IPS-20b (cell line): ENCODE measurements around the gene RTN4IP1.
"Not testable (repeated sequence)": the region's sequence is repeated elsewhere in the genome, so short reads cannot be mapped to it uniquely, and the experiment has no call there.

Experiments
- H3K27ac ChIP-seq: one replicate; pipeline ENCODE4 v1.5.1; 2013; ENCODE audit warnings: low read length
- H3K27me3 ChIP-seq: 2 replicates; pipeline ENCODE4 v1.6.1; 2013; ENCODE audit warnings: mild to moderate bottlenecking, low read length, inconsistent platforms; ENCODE audit not compliant: insufficient read depth
- H3K36me3 ChIP-seq: 2 replicates; pipeline ENCODE4 v1.6.1; 2013; ENCODE audit warnings: low read depth, mild to moderate bottlenecking, inconsistent platforms, low read length, moderate library complexity; ENCODE audit not compliant: insufficient read depth
- H3K4me1 ChIP-seq: 2 replicates; pipeline ENCODE4 v1.6.1; 2013; ENCODE audit warnings: mild to moderate bottlenecking, control low read depth, inconsistent platforms, low read length, moderate library complexity; ENCODE audit not compliant: insufficient read depth
- H3K4me3 ChIP-seq: 2 replicates; pipeline ENCODE4 v1.5.1; 2013; ENCODE audit warnings: mild to moderate bottlenecking, low read length, inconsistent platforms
- H3K9ac ChIP-seq: 2 replicates; pipeline ENCODE4 v1.6.1; 2013; ENCODE audit warnings: low read depth, mild to moderate bottlenecking, inconsistent platforms, low read length, moderate library complexity
- H3K9me3 ChIP-seq: 2 replicates; pipeline ENCODE4 v1.6.1; 2013; ENCODE audit warnings: mild to moderate bottlenecking, low read depth, low read length, inconsistent platforms; ENCODE audit not compliant: insufficient read depth

The RTN4IP1 gene

DNA sequence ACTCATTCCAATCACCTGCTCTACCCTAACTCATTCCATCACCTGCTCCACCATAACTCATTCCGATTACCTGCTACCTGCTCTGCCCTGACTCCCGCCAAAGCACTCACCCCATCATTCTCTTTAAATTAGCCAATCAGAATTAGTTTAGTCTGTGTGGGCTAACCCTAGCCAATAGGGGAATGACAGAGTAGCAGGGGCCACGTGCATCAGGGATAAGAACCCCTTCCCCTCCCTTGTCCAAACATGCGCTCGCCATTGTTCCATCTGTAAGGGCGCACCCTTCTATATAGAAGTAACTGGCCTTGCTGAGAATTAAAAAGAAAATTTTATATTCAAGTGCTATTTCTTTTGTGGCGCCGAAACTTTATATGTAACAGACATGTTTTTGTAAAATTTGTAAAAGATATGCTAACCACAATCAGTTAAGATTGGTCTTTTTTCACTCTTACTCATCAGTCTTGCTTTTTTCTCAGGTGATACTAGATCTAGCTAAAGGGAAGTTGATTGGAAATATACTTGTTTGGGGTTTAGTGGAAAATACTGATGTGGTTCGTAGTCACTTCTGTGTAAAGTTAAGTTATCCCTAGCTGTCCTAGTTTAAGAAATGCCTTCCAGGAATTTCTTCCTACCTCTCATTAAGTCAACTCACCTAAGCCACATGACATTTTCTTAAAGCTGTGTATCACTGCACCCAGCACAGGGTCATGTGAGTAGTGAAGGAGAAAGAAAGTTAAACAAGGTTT lies 16.5 kb downstream of the RTN4IP1 start:
- Histone ChIP-seq H3K4me1 (peaks cover 29% of the 10 kb centered on the region), H3K4me3 (peak overlapping the region; percentile 23)

DNA sequence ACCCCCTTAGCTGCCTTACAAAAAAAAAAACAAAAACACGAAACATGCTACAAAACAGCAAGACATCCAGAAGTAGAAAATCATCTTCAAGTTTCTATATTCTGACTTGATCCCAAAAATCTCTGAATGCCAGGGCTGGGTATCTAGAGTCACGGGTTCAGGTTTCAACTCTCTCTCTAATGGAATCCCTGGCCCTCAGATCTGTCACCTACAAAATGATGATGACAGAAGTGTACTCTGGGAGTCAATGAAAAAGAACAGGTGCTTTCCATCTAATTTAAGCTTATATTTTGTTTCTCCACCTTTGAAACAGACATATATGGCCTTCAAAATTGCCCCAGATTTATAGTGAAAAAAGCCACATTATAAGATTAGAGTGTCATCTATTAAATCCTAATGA lies 18.3 kb downstream of the RTN4IP1 start:
- Histone ChIP-seq H3K27ac (no peak overlapping the region), H3K9ac (no peak overlapping the region), H3K4me1 (peaks cover 21% of the 10 kb centered on the region), H3K27me3 (no peaks in the 10 kb centered on the region), H3K36me3 (peaks cover 11% of the 10 kb centered on the region; the same call in 1 of the 2 replicates), H3K9me3 (peaks cover 8% of the 10 kb centered on the region), H3K4me3 (no peak overlapping the region)

More for the DNA sequence above, 16.5 kb downstream of the RTN4IP1 start:
- Histone ChIP-seq H3K36me3 (peaks cover under 1% of the 10 kb centered on the region; the same call in 1 of the 2 replicates), H3K27ac (peak overlapping the region; percentile 91), H3K9ac (peak overlapping the region; percentile 69), H3K9me3 (no peaks in the 10 kb centered on the region), H3K27me3 (no peaks in the 10 kb centered on the region)

DNA sequence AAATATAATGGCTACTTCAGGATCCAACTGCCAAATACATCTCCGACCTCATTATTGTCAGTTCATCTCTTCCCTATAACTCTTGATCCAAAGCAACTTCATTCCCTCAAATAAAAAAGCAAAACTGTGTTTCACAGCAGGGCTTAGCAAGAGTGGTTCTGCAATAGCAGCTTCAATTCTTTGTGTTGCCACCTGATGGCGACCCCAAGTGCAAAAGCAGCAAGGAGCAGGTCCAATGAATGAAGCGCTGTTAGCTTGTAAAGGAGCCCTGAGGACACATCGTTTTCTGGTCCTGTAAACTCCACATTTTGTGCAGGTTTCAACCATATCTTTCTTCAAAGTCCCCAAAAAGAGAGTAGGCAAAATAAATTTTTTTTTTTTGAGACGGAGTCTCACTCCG lies 19.6 kb downstream of the RTN4IP1 start:
- Histone ChIP-seq H3K9ac (no peak overlapping the region), H3K9me3 (peaks cover 8% of the 10 kb centered on the region), H3K36me3 (peaks cover 11% of the 10 kb centered on the region; the same call in 1 of the 2 replicates), H3K27me3 (no peaks in the 10 kb centered on the region), H3K4me3 (no peak overlapping the region), H3K27ac (no peak overlapping the region), H3K4me1 (peaks cover 18% of the 10 kb centered on the region)

DNA sequence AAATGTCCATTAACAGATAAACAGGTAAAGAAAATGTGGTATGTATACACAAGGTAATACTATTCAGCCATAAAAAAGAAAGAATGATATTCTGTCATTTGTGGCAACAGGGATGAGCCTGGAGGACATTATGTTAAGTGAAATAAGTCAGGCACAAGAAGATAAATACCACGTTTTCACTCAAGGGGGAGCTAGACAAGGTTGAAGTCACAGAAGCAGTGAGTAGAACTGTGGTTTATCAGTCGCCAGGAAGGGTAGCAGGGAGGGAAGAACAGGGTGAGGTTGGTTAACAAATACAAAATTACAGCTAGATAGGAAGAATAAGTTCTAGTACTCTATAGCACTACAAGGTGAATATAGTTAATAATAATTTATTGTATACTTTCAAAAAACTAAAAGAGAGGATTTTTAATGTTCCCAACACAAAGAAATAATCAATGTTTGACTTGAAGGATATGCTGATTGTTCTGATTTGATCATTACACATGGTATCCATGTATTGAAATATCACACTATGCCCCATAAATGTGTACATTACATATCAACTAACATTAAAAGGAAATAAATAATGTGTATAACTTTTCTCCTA lies 21.1 kb downstream of the RTN4IP1 start:
- no peak overlapping the region for H3K27ac ChIP-seq
- H3K36me3 ChIP-seq: peaks cover 11% of the 10 kb centered on the region; the same call in 1 of the 2 replicates
- peaks cover 6% of the 10 kb centered on the region for H3K4me1 ChIP-seq

DNA sequence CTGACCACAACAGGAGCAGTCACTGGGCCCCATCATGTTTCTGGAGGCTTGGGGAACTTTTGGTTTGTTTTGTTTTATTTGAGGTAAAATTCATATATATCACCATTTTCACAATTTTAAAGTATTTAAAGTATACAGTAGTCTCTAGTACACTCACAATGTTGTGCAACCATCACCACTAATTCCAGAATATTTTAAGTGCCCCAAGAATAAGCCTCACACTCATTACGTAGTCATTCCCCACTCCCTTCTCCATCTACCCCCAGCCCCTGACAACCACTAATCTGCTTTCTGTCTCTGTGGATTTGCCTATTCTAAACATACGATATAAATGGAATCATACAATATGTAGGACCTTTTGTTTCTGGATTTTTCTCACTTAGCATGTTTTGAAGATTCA lies 29.0 kb downstream of the RTN4IP1 start:
- Histone ChIP-seq H3K9me3 (0 out of 2 replicates have a peak, but pooled peaks cover 2% of the 10 kb centered on the region), H3K27me3 (no peaks in the 10 kb centered on the region), H3K4me3 (no peak overlapping the region), H3K4me1 (no peaks in the 10 kb centered on the region), H3K9ac (no peak overlapping the region), H3K36me3 (peaks cover 10% of the 10 kb centered on the region), H3K27ac (no peak overlapping the region)

More for the DNA sequence above, 21.1 kb downstream of the RTN4IP1 start:
- Histone ChIP-seq H3K27me3 (no peaks in the 10 kb centered on the region), H3K4me3 (no peak overlapping the region), H3K9me3 (peaks cover 8% of the 10 kb centered on the region), H3K9ac (no peak overlapping the region)

DNA sequence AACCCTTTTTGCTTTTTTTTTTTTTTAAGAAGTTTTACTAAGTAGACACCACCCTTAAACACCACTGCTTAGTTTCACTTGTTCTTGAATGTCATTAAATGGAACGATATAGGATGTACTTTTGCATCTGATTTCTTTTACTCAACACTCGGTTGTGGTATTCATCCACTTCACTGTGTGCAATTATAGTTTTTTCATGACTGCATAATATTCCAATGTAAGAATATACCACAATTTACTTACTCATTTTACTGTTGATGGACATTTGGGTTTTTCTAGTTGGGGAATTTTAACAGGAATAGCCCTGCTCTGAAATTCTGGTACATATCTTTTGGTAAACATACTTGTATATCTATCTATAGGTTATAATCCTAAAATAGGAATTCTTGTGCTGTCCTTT lies 29.9 kb downstream of the RTN4IP1 start:
- H3K27ac ChIP-seq: no peak overlapping the region
- H3K36me3 ChIP-seq: peaks cover 10% of the 10 kb centered on the region
- no peaks in the 10 kb centered on the region for H3K4me1 ChIP-seq
- H3K4me3 ChIP-seq: no peak overlapping the region
- H3K9ac ChIP-seq: no peak overlapping the region
- H3K27me3 ChIP-seq: no peaks in the 10 kb centered on the region
- H3K9me3 ChIP-seq: 0 out of 2 replicates have a peak, but pooled peaks cover 2% of the 10 kb centered on the region

DNA sequence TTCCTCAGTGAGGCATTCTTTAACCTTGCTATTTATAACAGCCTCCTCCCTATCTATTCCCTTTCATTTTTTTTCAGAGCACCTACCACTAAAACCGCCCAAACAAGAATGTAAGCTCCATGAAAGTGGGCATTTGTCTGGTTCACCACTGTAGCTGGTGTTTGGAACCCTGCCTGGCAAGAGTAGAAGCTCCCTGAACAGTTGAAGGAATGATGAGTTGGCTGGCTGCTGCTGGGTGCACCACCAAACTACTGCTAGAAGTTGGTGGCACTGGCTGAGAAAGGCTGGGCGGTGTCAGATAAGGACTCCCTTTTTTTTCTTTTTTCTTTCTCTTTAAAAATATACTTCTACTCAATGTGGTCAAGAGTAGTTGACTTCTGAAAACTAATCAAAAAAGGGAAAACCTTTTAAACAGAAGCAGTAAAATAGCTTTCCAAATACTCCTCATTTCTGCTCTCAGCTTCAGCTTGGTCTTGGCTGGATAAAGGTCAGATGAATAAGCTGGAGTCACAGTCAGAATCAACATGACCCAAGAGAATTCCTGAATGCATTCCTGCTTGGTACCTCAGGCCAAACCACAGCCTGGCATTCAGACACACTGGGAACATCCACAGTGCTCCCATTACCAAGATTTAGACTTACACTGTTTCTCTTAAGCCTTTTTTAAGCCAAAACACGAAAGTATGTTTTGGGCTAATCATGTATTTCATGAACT lies 38.0 kb downstream of the RTN4IP1 start:
- Histone ChIP-seq H3K36me3 (peaks cover 34% of the 10 kb centered on the region), H3K9ac (no peak overlapping the region), H3K9me3 (no peaks in the 10 kb centered on the region; the same call in 1 of the 2 replicates), H3K27ac (no peak overlapping the region), H3K27me3 (no peaks in the 10 kb centered on the region), H3K4me3 (no peak overlapping the region), H3K4me1 (peaks cover 4% of the 10 kb centered on the region; the same call in 1 of the 2 replicates)

DNA sequence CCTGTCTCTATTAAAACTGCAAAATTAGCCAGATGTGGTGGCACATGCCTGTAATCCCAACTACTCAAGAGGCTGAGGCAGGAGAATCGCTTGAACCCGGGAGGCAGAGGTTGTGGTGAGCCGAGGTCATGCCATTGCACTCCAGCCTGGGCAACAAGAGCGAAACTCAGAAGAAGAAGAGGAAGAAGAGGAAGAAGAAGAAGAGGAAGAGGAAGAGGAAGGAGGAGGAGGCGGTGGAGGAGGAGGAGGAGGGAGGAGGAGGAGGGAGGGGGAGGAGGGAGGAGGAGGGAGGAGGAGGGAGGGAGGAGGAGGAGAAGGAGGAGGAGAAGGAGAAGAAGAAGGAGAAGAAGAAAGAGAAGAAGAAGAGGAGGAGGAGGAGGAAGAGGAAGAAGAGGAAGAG lies 40.4 kb downstream of the RTN4IP1 start:
- not testable (repeated sequence) for H3K27ac ChIP-seq, H3K27me3 ChIP-seq, H3K9ac ChIP-seq, H3K4me1 ChIP-seq, H3K9me3 ChIP-seq, H3K4me3 ChIP-seq
- H3K36me3 ChIP-seq: peaks cover 40% of the 10 kb centered on the region

DNA sequence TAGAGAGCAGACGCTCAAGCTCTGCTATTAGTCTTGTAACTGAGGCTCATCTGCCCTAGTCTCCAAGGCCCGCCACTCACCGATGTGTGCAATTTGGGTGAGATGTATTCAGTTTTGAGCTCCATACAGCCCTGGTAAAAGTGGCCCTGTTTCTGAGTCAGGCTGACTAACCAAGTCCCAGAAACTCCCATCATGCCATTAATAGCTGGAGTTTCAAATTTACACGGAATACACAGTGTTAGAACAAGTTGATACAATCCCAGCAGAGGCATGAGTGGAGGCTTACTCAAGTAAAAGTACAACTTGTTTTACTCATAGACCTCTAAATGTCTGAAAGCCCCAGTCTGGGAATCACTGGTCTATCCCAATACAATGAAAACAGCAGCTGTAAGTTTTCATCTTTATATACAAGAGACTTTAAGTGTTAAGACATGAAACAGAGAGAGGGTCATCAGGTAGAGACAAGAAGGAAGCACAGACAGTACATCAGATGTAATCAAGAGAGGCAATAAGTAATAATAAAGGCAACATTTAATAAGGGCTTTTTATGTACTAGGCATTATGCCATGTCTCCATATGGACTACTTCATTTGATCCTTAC lies 42.4 kb downstream of the RTN4IP1 start:
- no peaks in the 10 kb centered on the region; the same call in 1 of the 2 replicates for H3K9me3 ChIP-seq
- no peak overlapping the region for H3K4me3 ChIP-seq
- no peak overlapping the region for H3K27ac ChIP-seq
- no peak overlapping the region for H3K9ac ChIP-seq
- H3K27me3 ChIP-seq: no peaks in the 10 kb centered on the region
- peaks cover 5% of the 10 kb centered on the region for H3K4me1 ChIP-seq
- H3K36me3 ChIP-seq: peaks cover 51% of the 10 kb centered on the region

DNA sequence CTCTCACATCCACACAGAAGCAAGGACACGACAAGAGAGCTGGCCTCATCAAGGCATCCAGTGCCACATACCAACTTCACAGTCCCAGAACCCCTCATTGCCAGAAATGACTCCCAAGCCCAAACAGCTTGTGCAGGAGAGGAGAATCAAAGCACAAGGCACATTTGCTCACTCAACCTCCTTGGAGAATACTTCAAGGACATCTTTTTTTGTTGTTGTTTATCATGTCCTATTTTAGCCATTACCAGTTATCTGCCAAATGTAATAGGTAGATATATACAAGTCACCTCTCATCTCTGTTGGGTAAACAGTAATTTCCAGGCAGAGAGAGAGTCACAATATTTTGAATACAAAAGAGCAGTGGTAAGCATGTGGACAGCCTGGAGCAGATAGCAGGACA lies 47.8 kb downstream of the RTN4IP1 start:
- Histone ChIP-seq H3K36me3 (peaks cover 37% of the 10 kb centered on the region), H3K9ac (no peak overlapping the region), H3K9me3 (no peaks in the 10 kb centered on the region)

DNA sequence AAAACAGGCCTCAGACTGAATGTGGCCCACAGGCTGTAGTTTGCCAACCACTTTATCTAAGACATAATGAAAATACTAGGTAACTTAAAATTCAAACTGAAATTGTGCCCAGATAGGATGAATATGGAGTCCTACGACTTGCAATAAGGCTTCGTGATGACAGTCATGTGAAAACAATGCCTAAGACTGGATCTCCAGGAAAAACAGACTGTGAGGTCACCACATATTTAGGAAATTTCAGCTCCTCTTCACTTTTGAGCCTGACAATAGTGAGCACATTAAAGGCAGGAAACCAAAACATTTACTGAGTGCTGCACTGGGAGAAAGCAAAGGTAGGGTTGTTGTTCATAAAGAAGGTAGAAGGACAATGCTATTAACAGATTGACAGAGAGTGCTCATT lies 50.0 kb downstream of the RTN4IP1 start:
- Histone ChIP-seq H3K4me3 (no peak overlapping the region), H3K4me1 (no peaks in the 10 kb centered on the region), H3K27ac (no peak overlapping the region), H3K9ac (no peak overlapping the region), H3K36me3 (peaks cover 35% of the 10 kb centered on the region), H3K9me3 (no peaks in the 10 kb centered on the region), H3K27me3 (no peaks in the 10 kb centered on the region)

More for the DNA sequence above, 47.8 kb downstream of the RTN4IP1 start:
- Histone ChIP-seq H3K4me1 (peaks cover 5% of the 10 kb centered on the region; the same call in 1 of the 2 replicates), H3K4me3 (no peak overlapping the region), H3K27me3 (no peaks in the 10 kb centered on the region), H3K27ac (no peak overlapping the region)
